Measurements from ENCODE around the gene GRID1. TPM values are rescaled to one million over a fixed set of nuclear protein-coding genes. Genes with fewer than 3 reads are reported as not detected.

Gene GRID1
- total RNA-seq, 1 experiment from 2014 or later: 5.6 TPM

DNA sequence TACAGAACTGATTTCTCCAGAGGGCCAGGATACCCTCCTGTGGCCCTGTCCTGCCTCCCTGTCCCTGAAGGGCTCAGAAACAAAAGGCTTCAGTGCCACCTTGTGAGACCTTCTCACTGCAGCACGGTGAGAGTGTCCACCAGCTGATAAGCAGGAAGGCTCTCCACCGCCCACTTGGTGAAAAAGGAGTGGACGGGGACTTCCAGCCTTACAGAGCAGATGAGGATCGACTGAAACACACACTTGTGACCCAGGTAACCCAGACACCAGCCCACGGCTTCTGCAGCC, 330.1 kb downstream of the GRID1 start:
- CTCF ChIA-PET: no interaction called here
- no peaks in the 10 kb centered on the region for H3K9me2 ChIP-seq (ENCODE audit: insufficient read depth)
- H3K27me3 ChIP-seq (ENCODE audit: insufficient read depth, low read length): no peaks in the 10 kb centered on the region
- TF ChIP-seq SRF (IDR thresholded peaks at IDR 0.05; ENCODE audit: low read depth) (no peak), ELF1 (IDR thresholded peaks at IDR 0.05; ENCODE audit: borderline replicate concordance, low read depth) (no peak), EZH2phosphoT487 (IDR thresholded peaks at IDR 0.05; ENCODE audit: borderline replicate concordance) (no peak), CEBPB (IDR thresholded peaks at IDR 0.05; ENCODE audit: low read depth) (no peak), FOSL1 (IDR thresholded peaks at IDR 0.05; ENCODE audit: low read depth) (no peak), RAD21 (IDR thresholded peaks at IDR 0.05; ENCODE audit: low read depth) (no peak), SIN3A (IDR thresholded peaks at IDR 0.05; ENCODE audit: low read depth) (no peak), YY1 (IDR thresholded peaks at IDR 0.05; ENCODE audit: extremely low read depth, insufficient replicate concordance, low read depth, low read length) (no peak), EZH2 (IDR thresholded peaks at IDR 0.05) (no peak), ZNF274 (IDR thresholded peaks at IDR 0.05; ENCODE audit: low read depth, low read length) (no peak), POLR2A (IDR thresholded peaks at IDR 0.05; ENCODE audit: borderline replicate concordance, extremely low read depth, insufficient read depth, insufficient read length) (no peak)
- TF ChIP-seq, protein P1, sequence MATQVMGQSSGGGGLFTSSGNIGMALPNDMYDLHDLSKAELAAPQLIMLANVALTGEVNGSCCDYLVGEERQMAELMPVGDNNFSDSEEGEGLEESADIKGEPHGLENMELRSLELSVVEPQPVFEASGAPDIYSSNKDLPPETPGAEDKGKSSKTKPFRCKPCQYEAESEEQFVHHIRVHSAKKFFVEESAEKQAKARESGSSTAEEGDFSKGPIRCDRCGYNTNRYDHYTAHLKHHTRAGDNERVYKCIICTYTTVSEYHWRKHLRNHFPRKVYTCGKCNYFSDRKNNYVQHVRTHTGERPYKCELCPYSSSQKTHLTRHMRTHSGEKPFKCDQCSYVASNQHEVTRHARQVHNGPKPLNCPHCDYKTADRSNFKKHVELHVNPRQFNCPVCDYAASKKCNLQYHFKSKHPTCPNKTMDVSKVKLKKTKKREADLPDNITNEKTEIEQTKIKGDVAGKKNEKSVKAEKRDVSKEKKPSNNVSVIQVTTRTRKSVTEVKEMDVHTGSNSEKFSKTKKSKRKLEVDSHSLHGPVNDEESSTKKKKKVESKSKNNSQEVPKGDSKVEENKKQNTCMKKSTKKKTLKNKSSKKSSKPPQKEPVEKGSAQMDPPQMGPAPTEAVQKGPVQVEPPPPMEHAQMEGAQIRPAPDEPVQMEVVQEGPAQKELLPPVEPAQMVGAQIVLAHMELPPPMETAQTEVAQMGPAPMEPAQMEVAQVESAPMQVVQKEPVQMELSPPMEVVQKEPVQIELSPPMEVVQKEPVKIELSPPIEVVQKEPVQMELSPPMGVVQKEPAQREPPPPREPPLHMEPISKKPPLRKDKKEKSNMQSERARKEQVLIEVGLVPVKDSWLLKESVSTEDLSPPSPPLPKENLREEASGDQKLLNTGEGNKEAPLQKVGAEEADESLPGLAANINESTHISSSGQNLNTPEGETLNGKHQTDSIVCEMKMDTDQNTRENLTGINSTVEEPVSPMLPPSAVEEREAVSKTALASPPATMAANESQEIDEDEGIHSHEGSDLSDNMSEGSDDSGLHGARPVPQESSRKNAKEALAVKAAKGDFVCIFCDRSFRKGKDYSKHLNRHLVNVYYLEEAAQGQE (IDR thresholded peaks at IDR 0.05; ENCODE audit: low read depth): no peak
- TF ChIP-seq, protein P2, sequence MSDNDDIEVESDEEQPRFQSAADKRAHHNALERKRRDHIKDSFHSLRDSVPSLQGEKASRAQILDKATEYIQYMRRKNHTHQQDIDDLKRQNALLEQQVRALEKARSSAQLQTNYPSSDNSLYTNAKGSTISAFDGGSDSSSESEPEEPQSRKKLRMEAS (IDR thresholded peaks at IDR 0.05): no peak
- TF ChIP-seq, protein P3, sequence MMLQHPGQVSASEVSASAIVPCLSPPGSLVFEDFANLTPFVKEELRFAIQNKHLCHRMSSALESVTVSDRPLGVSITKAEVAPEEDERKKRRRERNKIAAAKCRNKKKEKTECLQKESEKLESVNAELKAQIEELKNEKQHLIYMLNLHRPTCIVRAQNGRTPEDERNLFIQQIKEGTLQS (IDR thresholded peaks at IDR 0.05): no peak
- H2AFZ ChIP-seq (ENCODE audit: low read depth, low read length, poor library complexity, severe bottlenecking): no peak overlapping the region
- DNase-seq (ENCODE audit: low read depth, low spot score) (no peak), ATAC-seq (no peak)
- H3K4me3 ChIP-seq (replicated peaks in 1 of 2; ENCODE audit: low read depth in 1 of 2, low read length in 2 of 2): no peak overlapping the region
- no peak overlapping the region for H3K27ac ChIP-seq (ENCODE audit: low read depth, low read length)
- no peaks in the 10 kb centered on the region for H3K9me3 ChIP-seq (ENCODE audit: control insufficient read depth in 1 of 2, insufficient read depth in 1 of 2, low read depth in 1 of 2, low read length in 2 of 2)
- no peak overlapping the region for H3K4me2 ChIP-seq (ENCODE audit: low read length)
- RAD21 ChIA-PET (ENCODE audit: low non-redundant PET in 1 of 2, low total read pairs in 2 of 2, uncharacterized antibody in 2 of 2, unreplicated experiment in 2 of 2): no interaction called here
- H3K79me2 ChIP-seq (ENCODE audit: insufficient read depth, low read length): no peaks in the 10 kb centered on the region
- H3K9ac ChIP-seq (ENCODE audit: low read length): no peak overlapping the region
- no peaks in the 10 kb centered on the region for H3K36me3 ChIP-seq (ENCODE audit: control insufficient read depth in 1 of 2, insufficient read depth in 2 of 2, low read length in 2 of 2)
- no peaks in the 10 kb centered on the region for H3K4me1 ChIP-seq (ENCODE audit: control insufficient read depth in 1 of 2, insufficient read depth in 2 of 2, low read length in 2 of 2)
- POLR2A ChIA-PET: no interaction called here
- BruUV-seq (replicated peaks): no TSS peak
- intact Hi-C loops (cut with micrococcal nuclease): no loop called here
- no peaks in the 10 kb centered on the region for H4K20me1 ChIP-seq (ENCODE audit: insufficient read depth)

All from HCT116 (cell line).